ENCODE data around the gene C10orf67.
"Not testable (repeated sequence)": the region's sequence is repeated elsewhere in the genome, so short reads cannot be mapped to it uniquely, and the experiment has no call there.

C10orf67 gene

DNA sequence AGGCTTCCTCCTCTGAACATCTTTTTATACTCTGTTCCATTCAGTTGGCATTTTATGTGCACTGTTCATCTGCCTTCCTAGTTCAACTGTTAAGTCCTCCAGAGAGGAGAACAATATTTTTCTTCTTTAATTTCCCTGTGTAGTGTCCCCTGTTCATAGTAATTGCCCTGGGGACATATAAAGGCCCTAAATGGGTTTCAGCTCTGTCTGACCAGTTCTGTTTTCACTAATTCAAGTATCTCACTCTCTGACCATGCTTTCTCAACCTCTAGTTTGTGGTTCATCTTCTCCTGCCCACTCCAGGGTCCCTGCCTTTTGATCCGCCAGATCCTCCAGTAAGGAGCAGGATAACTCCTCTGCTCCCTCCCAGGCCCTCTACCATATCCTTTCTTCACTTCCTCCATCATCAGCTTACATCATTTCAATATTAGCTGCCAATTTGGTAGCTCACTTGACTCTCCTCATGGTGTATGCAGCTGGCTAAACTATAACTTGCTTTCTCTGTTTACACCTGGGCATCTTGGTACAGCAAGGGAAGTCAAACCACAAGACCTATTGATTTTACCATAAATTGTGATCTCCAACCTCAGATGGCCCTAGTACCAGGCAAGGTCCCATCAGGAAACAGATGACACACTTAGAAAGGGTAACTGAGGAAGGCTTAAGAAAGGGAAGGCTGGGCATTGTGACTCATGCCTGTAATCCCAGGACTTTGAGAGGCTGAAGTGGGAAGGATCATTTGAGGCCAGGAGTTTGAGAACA lies 17.7 kb upstream of the C10orf67 start:
- DNase-seq (ENCODE audit: low read depth in 2 of 2): no peak

DNA sequence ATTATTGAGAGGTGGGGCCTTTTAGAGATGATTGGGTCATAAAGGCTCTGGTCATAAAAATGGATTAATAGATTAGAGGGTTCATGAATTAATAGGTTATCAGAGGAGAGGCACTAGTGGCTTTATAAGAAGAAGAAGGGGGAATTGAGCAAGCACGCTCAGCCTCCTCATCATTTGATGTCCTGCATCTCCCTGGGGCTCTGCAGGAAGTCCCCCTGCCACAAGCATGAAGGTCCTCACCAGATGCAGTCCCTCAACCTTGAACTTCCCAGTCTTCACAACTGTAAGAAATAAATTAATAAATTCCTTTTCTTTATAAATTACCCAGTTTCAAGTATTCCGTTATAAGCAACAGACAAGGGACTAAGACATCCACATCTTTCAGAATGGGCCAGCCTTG lies 17.1 kb upstream of the C10orf67 start:
- DNase-seq (ENCODE audit: low read depth in 2 of 2): no peak

DNA sequence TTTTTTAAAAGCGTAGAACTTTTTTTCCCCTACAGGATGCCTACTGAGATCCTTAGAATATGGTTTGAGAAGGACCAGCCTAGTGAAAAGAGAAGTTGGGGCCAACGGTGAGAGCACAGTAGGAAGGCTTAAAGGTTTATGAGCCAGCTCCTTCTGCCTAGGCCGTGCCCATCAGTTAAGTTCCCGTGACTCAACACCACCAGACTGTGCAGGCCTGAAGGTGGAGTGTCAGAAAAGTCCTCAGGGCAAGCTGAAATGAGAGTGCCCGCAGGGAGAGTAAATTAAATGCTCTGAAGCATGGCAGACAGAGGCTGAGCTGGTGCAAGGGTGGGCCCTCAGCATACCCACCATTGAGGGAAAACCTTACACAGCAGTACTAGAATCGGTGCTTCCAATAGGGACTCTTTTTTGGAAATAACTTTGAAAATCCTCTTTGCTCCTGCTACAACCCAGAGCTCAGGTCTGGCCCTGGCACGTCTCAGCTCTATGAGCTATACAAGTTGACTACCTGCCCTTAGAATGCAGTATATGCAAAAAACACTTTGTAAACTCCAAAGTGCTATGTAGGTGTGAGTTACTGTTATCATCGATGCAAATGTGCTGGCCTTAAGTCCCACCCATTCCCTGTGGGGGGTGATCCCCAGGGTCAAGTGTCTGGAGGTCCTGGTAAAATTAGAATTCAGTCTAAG lies 15.2 kb upstream of the C10orf67 start:
- no peak for DNase-seq (ENCODE audit: low read depth in 2 of 2)

DNA sequence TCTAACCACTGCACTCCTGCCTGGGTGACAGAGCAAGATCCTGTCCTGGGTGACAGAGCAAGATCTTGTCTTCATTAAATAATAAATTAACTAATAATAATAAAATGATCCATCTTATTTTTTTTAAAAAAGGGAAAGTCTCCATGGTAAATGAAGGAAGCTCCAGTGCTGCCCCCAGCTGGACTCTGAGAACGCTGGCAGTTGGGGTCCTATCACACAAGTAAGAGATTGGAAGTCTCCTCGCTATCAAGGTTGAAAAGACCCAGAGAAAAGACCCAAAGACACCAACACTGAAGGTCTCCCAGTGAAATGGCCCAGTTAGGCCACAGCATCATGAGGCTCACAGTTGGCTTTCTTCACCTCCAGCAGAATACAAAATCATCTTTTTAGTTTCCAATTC lies 13.8 kb upstream of the C10orf67 start:
- DNase-seq (ENCODE audit: low read depth in 2 of 2): no peak

DNA sequence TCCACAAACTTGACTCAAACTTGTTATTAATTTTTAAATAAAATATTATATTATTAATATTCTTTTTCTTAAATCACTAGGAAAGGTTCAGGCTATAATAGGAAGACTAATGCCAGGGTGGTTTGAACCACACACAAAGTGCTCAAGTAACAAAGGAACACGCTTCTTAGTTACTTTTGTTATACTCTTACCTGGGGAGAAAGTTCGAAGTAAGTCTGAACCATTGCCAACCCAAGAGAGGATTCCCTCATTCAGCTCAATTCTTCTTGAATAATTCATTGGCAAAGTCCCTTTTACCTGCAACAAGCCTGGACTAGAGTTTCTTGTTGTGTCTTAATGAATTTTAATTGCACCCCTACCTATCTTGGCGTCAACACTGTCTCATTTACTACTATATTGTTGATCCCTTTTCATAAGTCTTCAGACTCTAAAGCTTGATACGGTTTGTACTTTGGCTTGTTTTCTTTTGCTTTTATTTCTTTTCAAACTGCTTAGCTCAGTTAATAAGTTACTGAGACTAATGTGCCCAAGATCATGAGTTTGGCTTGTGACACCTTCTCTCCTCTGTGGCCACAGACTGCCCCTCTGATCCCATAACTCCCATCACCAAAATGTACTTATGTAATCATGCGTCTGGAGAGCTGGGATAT lies 10.2 kb upstream of the C10orf67 start:
- no peak for DNase-seq (ENCODE audit: low read depth in 2 of 2)

DNA sequence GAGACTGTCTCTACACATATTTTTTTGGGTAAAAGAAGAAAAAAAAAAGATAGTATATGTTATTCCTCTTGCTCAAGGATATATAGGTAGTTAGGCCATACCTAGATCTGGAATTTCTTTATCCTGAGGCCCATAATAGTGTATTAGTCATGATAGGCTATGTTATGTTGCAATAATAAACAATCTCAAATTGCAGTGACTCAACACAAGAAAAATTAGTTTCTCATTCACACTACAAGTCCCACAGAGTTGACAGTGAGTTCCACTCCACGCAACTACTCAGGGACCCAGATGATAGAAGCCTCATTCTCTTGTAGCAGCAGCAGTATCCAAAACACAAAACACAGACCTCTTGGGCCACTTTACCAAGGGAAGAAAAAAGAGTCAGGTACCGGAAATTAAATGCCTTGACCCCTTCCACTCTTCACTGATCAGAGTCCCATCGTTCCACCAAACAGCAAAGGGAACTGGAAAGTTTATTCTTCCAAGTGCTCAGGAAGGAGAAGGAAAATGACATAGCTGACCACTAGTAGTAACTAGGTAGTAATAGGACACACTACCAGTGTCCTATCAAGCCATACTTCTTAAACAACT lies 7.4 kb upstream of the C10orf67 start:
- no peak for DNase-seq (ENCODE audit: low read depth in 2 of 2)

DNA sequence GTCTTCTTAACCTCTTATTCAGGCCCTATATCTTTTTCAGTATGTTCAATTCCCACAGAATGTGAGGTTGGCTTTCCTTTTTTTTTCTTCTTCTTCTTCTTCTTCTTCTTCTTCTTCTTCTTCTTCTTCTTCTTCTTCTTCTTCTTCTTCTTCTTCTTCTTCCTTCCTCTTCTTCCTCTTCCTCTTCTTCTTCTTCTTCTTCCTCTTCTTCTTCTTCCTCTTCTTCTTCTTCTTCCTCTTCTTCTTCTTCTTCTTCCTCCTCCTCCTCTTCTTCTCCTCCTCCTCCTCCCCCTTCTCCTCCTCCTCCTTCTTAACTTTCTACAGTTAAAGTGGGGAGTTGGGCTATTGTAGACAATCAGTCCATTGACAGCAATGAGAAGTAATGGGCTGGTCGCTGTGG lies 6.1 kb upstream of the C10orf67 start:
- DNase-seq (ENCODE audit: low read depth in 2 of 2): not testable (repeated sequence)

DNA sequence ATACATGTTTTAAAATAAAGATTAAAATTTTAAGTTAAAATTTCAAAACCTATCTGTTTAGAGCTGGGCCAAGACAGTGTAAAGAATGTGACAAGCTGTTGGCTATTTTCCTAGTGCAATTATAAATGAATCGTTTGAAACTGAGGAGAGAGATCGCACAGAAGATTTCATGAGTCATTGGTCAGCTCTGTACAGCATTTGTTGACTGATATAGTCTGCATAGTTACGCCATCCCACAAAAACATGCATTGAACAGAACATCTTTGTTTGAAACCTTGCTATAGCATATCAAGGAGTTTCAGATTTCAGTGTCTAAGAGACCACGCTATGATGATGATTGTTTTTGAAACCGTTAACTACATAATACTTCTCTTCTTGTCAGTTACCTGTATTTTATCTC lies 1.3 kb upstream of the C10orf67 start:
- no peak for DNase-seq (ENCODE audit: low read depth in 2 of 2)

DNA sequence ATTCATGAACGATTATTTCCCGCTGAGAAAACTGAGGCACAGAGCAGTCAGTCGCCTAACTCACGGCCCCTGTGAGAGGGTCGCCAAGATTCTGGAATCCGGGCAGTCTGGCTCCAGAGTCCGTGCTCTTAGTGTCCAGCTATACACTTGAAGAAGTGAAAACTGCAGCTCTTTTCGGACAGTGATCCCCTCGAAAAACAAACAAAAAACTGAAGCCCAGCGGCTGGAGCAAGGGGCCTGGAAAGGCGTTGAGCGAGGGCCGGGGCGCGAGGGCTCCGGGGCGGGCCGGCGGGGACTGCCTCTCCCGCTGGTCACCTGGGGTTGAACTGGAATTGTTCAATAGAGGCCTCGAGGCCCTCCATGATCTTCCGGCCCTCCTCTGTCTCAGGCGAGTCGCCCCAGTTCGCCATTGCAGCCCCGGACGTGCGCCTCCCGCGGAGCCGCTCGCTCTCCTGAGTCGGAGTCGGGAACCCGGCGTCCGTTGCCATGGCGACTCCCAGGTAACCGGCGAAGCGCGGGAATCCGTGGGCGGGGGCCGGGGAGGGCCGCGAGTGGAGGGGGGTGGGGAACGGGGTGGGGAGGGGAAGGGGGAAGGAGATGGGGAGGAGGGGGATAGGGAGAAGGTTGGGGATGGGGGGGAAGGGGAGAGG lies 881 bp downstream of the C10orf67 start:
- peak in 1 of 2 donors; percentile 17 for DNase-seq (ENCODE audit: low read depth in 2 of 2)

DNA sequence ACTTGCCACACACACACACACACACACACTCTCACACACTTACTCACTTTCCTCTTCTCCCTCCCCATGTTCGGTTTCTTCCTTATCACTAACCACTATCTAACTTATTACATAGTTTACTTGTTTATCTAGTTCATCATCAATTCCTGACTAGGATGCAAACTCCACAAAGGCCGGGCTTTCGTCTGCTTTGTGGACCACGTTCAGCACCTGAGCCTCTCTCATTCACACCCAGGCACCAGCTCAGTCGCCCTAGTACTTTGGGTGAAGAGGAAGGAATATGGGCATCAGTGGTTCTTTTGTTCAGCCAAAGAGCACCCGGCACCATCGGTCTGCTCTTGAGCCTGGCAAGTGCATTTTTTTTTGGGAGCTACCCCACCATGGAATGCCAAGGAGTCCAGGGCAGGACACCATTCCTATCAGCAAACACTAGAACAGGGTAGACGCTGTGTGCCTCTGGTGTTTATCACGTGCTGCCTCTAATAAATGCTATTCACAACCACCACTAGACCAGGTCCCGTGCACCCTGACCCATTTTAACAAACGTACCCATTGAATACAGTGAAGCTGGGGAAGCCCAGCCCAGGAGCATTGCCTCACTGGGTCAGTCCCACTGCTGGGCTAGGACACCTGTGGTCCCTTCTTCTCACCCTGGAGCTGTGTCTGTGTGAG lies 2.2 kb downstream of the C10orf67 start:
- no peak for DNase-seq (ENCODE audit: low read depth in 2 of 2)

DNA sequence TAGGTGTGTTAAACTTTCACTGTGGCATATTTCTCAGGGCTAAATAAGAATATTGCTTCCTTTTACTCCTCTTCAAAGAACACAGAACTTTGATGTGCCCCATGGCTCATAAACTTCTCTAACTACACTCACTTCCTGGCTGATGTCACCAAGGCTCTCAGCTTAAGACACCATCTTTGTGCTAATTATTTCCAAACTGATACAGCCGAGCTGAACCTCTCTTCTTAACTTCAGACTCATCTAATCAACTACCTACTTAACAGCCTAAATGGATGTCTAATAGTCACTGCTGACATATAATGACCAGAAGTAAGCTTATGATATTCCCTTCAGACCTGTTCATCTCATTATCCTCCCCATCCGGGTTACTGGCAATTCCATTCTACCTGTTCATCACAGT lies 3.6 kb downstream of the C10orf67 start:
- DNase-seq (ENCODE audit: low read depth in 2 of 2): no peak

DNA sequence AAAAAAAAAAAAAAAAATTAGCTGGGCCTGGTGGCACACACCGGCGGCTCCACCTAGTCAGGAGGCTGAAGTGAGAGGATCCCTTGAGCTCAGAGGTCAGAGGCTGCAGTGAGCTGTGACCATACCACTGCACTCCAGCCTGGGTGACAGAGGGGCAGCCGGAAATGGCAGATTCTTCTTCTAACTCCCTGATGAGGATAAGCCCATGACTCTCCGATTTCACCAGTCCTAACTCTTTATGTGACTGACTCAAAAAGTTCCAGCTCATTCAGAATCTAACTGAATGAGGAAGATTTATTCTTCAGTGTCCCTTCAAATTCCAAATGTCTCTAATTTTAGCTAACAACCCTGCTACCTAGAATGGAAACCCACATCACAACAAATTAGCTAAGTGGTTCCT lies 4.2 kb downstream of the C10orf67 start:
- no peak for DNase-seq (ENCODE audit: low read depth in 2 of 2)

DNA sequence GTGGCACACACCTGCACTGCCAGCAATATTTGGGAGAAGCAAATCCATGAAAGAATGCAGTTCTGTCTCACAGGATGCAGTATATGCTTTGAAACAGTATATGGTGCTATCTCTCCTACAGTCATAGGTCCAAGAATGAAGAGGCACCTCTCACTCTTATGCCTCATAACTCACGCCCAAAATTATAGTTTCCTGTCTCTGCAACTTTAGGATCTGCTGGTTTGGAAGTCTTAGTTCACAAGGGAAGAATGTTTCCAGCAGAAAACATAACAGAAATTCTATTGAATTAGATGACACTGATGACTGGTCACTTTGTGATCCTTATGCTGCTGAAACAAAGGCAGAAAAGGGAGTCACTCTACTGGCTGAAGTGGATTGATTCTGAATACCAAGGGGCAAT lies 5.7 kb downstream of the C10orf67 start:
- no peak for DNase-seq (ENCODE audit: low read depth in 2 of 2)

DNA sequence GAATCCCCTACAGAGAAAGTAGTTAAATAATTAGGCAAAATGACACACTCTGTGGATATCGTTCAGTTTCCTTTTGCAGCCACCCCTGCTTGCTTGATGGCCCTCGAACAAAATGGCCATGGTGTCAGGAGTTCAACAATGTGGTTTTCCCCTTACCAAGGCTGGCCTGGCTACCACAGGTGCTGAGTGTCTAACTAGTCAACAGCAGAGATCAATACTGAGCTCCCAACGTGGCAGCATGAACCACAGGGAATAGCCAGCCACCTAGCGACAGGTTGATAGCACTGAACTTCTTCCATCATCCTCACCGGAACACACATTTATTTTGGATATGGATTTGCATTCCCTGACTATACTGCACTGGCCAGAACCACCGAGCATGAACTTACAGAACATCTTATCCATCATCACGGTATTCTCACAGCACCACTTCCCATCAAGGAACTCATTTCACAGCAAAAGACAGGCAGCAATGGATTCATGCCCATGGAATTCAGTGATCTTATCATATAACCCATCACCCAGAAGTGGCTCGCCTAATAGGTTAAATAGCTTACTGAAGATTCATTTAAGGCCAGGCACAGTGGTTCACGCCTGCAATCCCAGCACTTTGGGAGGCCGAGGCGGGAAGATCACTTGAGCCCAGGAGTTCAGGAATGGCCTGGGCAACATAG lies 6.3 kb downstream of the C10orf67 start:
- DNase-seq (ENCODE audit: low read depth in 2 of 2): no peak

DNA sequence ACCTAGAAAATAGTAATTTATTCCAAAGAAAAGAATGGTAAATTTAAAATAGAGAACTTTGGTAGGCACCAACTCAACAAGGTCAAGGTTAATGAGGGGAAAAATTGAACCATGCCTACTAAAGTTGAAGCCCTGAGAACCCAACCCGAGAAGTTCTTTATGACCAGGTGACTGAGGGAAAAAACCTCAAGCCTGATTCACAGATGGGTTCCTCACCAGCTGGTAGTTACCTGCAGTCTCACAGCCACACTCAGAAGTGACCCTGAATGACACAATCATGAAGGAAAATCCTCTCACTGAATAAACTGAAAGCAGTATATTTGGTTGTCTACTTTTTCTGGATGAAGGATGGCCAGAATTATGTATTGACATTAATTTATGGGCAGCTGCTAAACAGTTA lies 7.0 kb downstream of the C10orf67 start:
- no peak for DNase-seq (ENCODE audit: low read depth in 2 of 2)

DNA sequence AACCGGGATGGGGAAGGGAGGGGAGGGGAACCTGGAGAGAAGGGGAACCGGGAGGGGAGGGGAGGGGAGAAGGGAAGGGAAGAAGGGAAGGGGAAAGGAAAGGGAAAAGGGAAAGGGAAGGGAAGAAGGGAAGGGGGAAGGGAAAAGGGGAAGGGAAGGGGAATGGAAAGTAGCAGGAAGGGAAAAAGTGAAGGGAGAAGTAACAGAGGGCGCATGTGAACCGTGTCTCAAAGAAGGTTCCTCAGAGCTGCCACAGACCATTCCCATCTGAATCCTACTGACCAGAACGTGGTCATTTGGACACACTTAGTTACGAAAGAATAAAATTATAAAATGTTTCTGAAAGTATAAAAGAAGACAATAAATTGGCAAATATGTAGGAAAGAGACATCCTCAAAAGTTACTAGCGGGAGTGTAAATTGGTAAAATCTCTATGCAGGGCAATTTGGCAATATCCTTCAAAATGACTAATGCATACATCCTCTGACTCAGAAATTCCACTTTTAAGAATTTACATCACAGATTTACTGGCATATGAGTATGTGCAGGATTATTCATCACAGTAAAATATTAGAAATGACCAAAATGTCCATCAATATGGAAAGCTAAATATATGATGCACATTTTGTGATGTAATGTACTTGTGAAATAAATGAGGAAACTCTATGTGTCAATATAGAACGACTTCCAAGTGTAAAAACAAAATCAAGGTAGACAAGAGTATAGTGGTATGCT lies 12.9 kb downstream of the C10orf67 start:
- DNase-seq (ENCODE audit: low read depth in 2 of 2): no peak

DNA sequence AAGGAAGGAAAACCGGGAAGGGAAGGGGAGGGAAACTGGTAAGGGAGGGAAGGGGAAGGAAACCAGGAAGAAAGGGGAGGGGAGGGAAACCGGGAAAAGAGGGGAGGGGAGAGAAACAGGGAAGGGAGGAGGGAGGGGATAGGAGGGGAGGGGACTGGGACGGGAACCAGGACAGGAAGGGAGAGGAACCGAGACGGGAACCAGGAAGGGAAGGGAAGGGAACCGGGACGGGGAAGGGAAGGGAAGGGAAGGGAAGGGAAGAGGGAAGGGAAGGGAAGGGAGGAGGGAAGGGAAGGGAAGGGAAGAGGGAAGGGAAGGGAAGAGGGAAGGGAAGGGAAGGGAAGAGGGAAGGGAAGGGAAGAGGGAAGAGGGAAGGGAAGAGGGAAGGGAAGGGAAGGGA lies 13.6 kb downstream of the C10orf67 start:
- DNase-seq (ENCODE audit: low read depth in 2 of 2): no peak

DNA sequence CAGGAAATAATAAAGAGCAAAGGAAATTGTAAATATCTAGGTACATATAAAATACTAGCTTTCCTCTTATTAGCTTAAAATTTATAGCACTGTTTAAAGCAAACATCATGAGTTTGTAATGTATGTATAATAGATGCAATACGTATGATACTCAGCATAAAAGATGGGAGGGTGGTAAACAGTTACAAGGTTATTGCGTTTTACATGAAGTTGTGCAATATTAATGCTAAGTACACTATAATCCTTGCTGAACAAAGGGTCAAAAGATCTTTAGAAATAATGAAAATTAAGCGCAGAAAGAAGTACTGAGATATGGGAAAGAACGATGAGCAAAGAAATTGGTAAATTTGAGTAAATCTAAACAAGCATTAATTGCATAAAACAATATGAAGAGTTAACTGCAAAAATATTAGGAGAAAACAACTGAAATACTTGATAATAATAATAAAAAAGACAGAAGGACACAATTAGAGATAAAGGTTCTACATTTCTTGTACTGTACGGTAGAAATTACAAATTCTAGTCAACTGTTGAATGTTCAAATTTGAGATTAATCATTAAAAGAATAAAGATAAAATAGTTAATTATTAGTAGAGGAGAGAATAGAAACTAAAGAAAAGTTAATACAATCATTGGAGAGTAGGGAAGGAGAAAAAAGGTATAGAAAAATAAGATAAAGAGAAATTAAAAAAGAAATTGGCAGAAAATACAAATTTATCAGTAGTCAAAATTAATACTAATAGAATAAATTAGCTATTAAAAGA lies 17.9 kb downstream of the C10orf67 start:
- DNase-seq (ENCODE audit: low read depth in 2 of 2): no peak

DNA sequence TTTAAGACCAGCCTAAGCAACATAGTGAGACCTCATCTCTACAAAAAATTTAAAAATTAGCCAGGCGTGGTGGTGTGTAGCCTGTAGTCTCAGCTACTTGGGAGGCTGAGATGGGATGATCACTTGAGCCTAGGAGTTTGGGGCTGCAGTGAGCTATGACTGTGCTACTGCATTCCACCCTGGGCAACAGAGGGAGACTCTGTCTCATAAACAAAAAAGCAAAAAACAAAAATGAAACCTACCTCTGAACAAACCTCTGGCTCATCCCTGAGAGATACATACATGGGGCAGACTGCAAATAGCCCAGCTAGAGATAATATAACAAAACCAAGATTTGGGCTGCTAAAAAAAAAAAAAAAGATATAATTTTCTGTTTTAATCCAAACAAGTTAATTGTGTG lies 19.5 kb downstream of the C10orf67 start:
- DNase-seq (ENCODE audit: low read depth in 2 of 2): no peak

DNA sequence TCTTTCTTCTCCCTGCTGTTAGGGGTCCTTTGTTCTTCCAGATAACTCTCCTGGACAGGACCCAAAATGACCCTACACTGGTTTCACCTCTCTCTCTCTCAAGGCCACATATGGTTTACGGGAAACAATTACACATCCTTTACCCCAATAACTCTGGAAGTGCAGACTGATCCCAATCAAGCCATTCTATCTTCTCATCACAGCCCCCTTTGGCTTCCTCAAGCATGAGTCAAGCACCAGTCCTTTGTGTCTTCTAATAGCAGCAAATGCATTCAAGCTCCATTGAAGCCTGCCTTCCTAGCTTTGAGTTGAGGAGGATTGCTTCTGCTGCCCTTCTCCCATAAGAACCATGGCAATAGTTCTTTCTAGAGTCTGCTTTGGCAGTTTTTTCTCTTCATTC lies 20.2 kb downstream of the C10orf67 start:
- no peak for DNase-seq (ENCODE audit: low read depth in 2 of 2)

All from stimulated activated CD8-positive, alpha-beta memory T cell treated with anti-CD3 and anti-CD28 coated beads, Interleukin-15, amount 100 ng/mL, for 4 hours (primary cell).